Measurements from ENCODE around the gene APP. TPM values are rescaled to one million over a fixed set of nuclear protein-coding genes. Genes with fewer than 3 reads are reported as not detected.
"Not testable (repeated sequence)": the region's sequence is repeated elsewhere in the genome, so short reads cannot be mapped to it uniquely, and the experiment has no call there.

The APP gene
- total RNA-seq, 1 donor from 2014 or later, result 1,827 TPM

- DNase-seq (ENCODE audit: low read depth), result no peak
Measured at GRCh38 chr21:26099610-26100219, 70.9 kb downstream of the APP start.

GRCh38 chr21:26098772-26099397, 71.7 kb downstream of the APP start:
- DNase-seq (ENCODE audit: low read depth), result peak; percentile 44

GRCh38 chr21:26097475-26097874, 73.1 kb downstream of the APP start:
- DNase-seq (ENCODE audit: low read depth), result no peak

- no peak for DNase-seq (ENCODE audit: low read depth)
Measured at GRCh38 chr21:26096494-26097371, 73.8 kb downstream of the APP start.

GRCh38 chr21:26095131-26095530, 75.4 kb downstream of the APP start:
- no peak for DNase-seq (ENCODE audit: low read depth)

GRCh38 chr21:26093122-26093521, 77.4 kb downstream of the APP start:
- peak; percentile 64 for DNase-seq (ENCODE audit: low read depth)

- no peak for DNase-seq (ENCODE audit: low read depth)
Measured at GRCh38 chr21:26091480-26092018, 79.0 kb downstream of the APP start.

GRCh38 chr21:26089730-26090129, 80.8 kb downstream of the APP start:
- DNase-seq (ENCODE audit: low read depth), result no peak

- no peak for DNase-seq (ENCODE audit: low read depth)
Measured at GRCh38 chr21:26087223-26087918, 83.2 kb downstream of the APP start.

- DNase-seq (ENCODE audit: low read depth), result no peak
Measured at GRCh38 chr21:26085882-26086281, 84.7 kb downstream of the APP start.

GRCh38 chr21:26085127-26085526, 85.4 kb downstream of the APP start:
- no peak for DNase-seq (ENCODE audit: low read depth)

GRCh38 chr21:26082549-26082948, 88.0 kb downstream of the APP start:
- no peak for DNase-seq (ENCODE audit: low read depth)

GRCh38 chr21:26081175-26081760, 89.3 kb downstream of the APP start:
- not testable (repeated sequence) for DNase-seq (ENCODE audit: low read depth)

- DNase-seq (ENCODE audit: low read depth), result no peak
Measured at GRCh38 chr21:26080211-26080610, 90.4 kb downstream of the APP start.

GRCh38 chr21:26079366-26079765, 91.2 kb downstream of the APP start:
- no peak for DNase-seq (ENCODE audit: low read depth)

- no peak for DNase-seq (ENCODE audit: low read depth)
Measured at GRCh38 chr21:26077521-26077920, 93.0 kb downstream of the APP start.

- DNase-seq (ENCODE audit: low read depth), result peak; percentile 68
Measured at GRCh38 chr21:26072666-26073615, 97.6 kb downstream of the APP start.

- DNase-seq (ENCODE audit: low read depth), result peak; percentile 59
Measured at GRCh38 chr21:26070822-26071425, 99.6 kb downstream of the APP start.

- DNase-seq (ENCODE audit: low read depth), result no peak
Measured at GRCh38 chr21:26070121-26070520, 100.4 kb downstream of the APP start.

- no peak for DNase-seq (ENCODE audit: low read depth)
Measured at GRCh38 chr21:26068776-26069175, 101.8 kb downstream of the APP start.

Data from renal cortical epithelial cell (primary cell).